GM12878 (cell line): ENCODE data around the gene TLE2. TPM values are rescaled to one million over a fixed set of nuclear protein-coding genes. Genes with fewer than 3 reads are reported as not detected.

Experiments
- ATF2 ChIP-seq: IDR thresholded peaks from 2 replicates; pipeline ENCODE4 v1.6.1; 2012; ENCODE audit warnings: low read length, inconsistent platforms
- BHLHE40 ChIP-seq, 2 experiments: fragments of 450-650 bp in 1 of 2; IDR thresholded peaks; 2 replicates each; pipeline ENCODE4 v1.6.1; 2011 to 2017; ENCODE audit warnings: low read depth in 2 of 2, borderline replicate concordance in 1 of 2, improper control_type of control experiment in 1 of 2, low read length in 1 of 2, mild to moderate bottlenecking in 1 of 2
- CBFB ChIP-seq: IDR thresholded peaks from 2 replicates; pipeline ENCODE4 v1.6.1; 2016; ENCODE audit warnings: antibody characterized with exemption, low read depth
- CEBPB ChIP-seq, 2 experiments: fragments of 150-350 bp in 1 of 2; IDR thresholded peaks; 2 replicates each; pipeline ENCODE4 v1.6.1; 2012 to 2014; ENCODE audit warnings: low read depth in 2 of 2, low read length in 2 of 2, borderline replicate concordance in 1 of 2, inconsistent platforms in 1 of 2
- CREM ChIP-seq: IDR thresholded peaks from 2 replicates; pipeline ENCODE4 v1.6.1; 2014; ENCODE audit warnings: antibody characterized with exemption, low read depth
- MAX ChIP-seq: IDR thresholded peaks from 2 replicates; pipeline ENCODE4 v1.6.1; 2012; ENCODE audit warnings: low read depth, low read length, improper control_type of control experiment
- MEF2B ChIP-seq: fragments of 450-650 bp; IDR thresholded peaks from 2 replicates; pipeline ENCODE4 v1.6.1; 2018; ENCODE audit warnings: mild to moderate bottlenecking, moderate library complexity; ENCODE audit not compliant: partially characterized antibody, poor library complexity, severe bottlenecking
- MLLT1 ChIP-seq: fragments of 450-650 bp; IDR thresholded peaks from 2 replicates; pipeline ENCODE4 v1.6.1; 2016; ENCODE audit warnings: mild to moderate bottlenecking
- MTA2 ChIP-seq: fragments of 450-650 bp; IDR thresholded peaks from 2 replicates; pipeline ENCODE4 v1.6.1; 2016; ENCODE audit warnings: low read depth, mild to moderate bottlenecking, moderate library complexity
- NBN ChIP-seq: fragments of 450-650 bp; IDR thresholded peaks from 2 replicates; pipeline ENCODE4 v1.6.1; 2016
- NKRF ChIP-seq: fragments of 450-650 bp; conservative IDR thresholded peaks from 2 replicates; pipeline ENCODE4 v1.6.1; 2017; ENCODE audit warnings: mild to moderate bottlenecking, moderate library complexity
- NR2C1 ChIP-seq: fragments of 450-650 bp; IDR thresholded peaks from 2 replicates; pipeline ENCODE4 v1.6.1; 2017; ENCODE audit warnings: antibody characterized with exemption, mild to moderate bottlenecking, moderate library complexity
- PML ChIP-seq: IDR thresholded peaks from 2 replicates; pipeline ENCODE4 v1.6.1; 2012; ENCODE audit warnings: low read length, inconsistent platforms
- POU2F2 ChIP-seq: IDR thresholded peaks from 3 replicates; pipeline ENCODE4 v1.6.1; 2011; ENCODE audit warnings: low read depth, mild to moderate bottlenecking, low read length, borderline replicate concordance
- RAD21 ChIP-seq: IDR thresholded peaks from 2 replicates; pipeline ENCODE4 v1.6.1; 2011; ENCODE audit warnings: mild to moderate bottlenecking, low read depth, low read length, moderate library complexity; ENCODE audit not compliant: insufficient read depth
- RAD51 ChIP-seq: fragments of 450-650 bp; IDR thresholded peaks from 2 replicates; pipeline ENCODE4 v1.6.1; 2016; ENCODE audit warnings: moderate library complexity, mild to moderate bottlenecking, inconsistent platforms
- RELB ChIP-seq: fragments of 450-650 bp; IDR thresholded peaks from 2 replicates; pipeline ENCODE4 v1.6.1; 2017; ENCODE audit warnings: low read depth, mild to moderate bottlenecking, moderate library complexity
- SIX5 ChIP-seq: IDR thresholded peaks from 2 replicates; pipeline ENCODE4 v1.6.1; 2011; ENCODE audit warnings: mild to moderate bottlenecking, low read depth, low read length, moderate library complexity; ENCODE audit not compliant: severe bottlenecking
- SP1 ChIP-seq: IDR thresholded peaks from one replicate; pipeline ENCODE4 v1.6.1; 2011; ENCODE audit warnings: low read depth, low read length
- SPI1 ChIP-seq: IDR thresholded peaks from 2 replicates; pipeline ENCODE4 v1.6.1; 2011; ENCODE audit warnings: low read depth, mild to moderate bottlenecking, low read length, moderate library complexity, borderline replicate concordance; ENCODE audit not compliant: insufficient read depth
- TAF1 ChIP-seq: IDR thresholded peaks from 2 replicates; pipeline ENCODE4 v1.6.1; 2011; ENCODE audit warnings: mild to moderate bottlenecking, low read depth, low read length, borderline replicate concordance
- USF1 ChIP-seq: IDR thresholded peaks from 2 replicates; pipeline ENCODE4 v1.6.1; 2011; ENCODE audit warnings: borderline replicate concordance, low read depth, mild to moderate bottlenecking, moderate library complexity, mixed read lengths, low read length; ENCODE audit not compliant: insufficient read depth; ENCODE audit errors: extremely low read length
- ZBED1 ChIP-seq: IDR thresholded peaks from 2 replicates; pipeline ENCODE4 v1.6.1; 2016; ENCODE audit warnings: borderline replicate concordance
- ZNF622 ChIP-seq: fragments of 450-650 bp; IDR thresholded peaks from 2 replicates; pipeline ENCODE4 v1.6.1; 2017; ENCODE audit warnings: mild to moderate bottlenecking, inconsistent platforms
- polyA plus RNA-seq, 11 experiments: library from polyadenylated mRNA; depleted of rRNA in 4 of 11; unstranded in 6 of 11; stranded (reverse) in 5 of 11; fragments of >200 nt; fragmentation: Nextera tagmentation in 4 of 11; fragmentation: Illumina TruSeq in 1 of 11; extraction: Ambion mirVana in 4 of 11; extraction: Trizol in 1 of 11; gene quantifications; 1 replicate in 1 of 11; 2 replicates in 10 of 11; pipeline versions ENCODE4 v1.2.1 to v1.2.3, GENCODE V29; 2011 to 2016; ENCODE audit warnings: inconsistent platforms in 2 of 11, missing spikeins in 2 of 11, low read depth in 1 of 11
- total RNA-seq, 4 experiments: library from RNA; depleted of rRNA in 3 of 4; stranded (reverse); fragments of >200 nt in 3 of 4; fragmentation: Illumina TruSeq in 1 of 4; extraction: Trizol in 1 of 4; gene quantifications; 2 replicates each; pipeline versions ENCODE4 v1.2.1 to v1.2.3, GENCODE V29; 2013 to 2021

Gene TLE2
- total and polyA plus RNA-seq, 10 of the 15 experiments (the other 5 are each of a cell fraction or from before 2014, with no cell fraction given), result 0.05 to 0.21 (median 0.11) TPM; not detected in 5

GRCh38 chr19:3035542-3036118 lies 6.5 kb upstream of the TLE2 start (continued):
- TF ChIP-seq ATF2 (no peak), MEF2B (peak; percentile 36), MAX (no peak), NR2C1 (no peak), POU2F2 (no peak), ZBED1 (no peak), CREM (peak; percentile 87), CEBPB (IDR thresholded peaks at IDR 0.05; ENCODE audit: borderline replicate concordance in 1 of 2, low read depth in 2 of 2, low read length in 2 of 2) (no peak), ZNF622 (no peak), TAF1 (no peak), MLLT1 (0 out of 2 replicates have a peak, but pooled peaks have one; percentile 10), RAD21 (no peak), RAD51 (no peak; the same call in 1 of the 2 replicates), SPI1 (no peak), BHLHE40 (IDR thresholded peaks at IDR 0.05; ENCODE audit: borderline replicate concordance in 1 of 2, low read depth in 2 of 2, low read length in 1 of 2) (no peak), USF1 (peak; percentile 63), SP1 (peak; percentile 97), RELB (no peak), NKRF (peak; percentile 72), CBFB (peak; percentile 74; the same call in 1 of the 2 replicates), NBN (peak; percentile 100), PML (no peak), MTA2 (peak; percentile 9; the same call in 1 of the 2 replicates), SIX5 (no peak)
